IMR-90 (cell line): Measurements from ENCODE around the gene MEDAG.

Experiments
- BHLHE40 ChIP-seq: fragments of 150-350 bp; IDR thresholded peaks from 2 replicates; pipeline ENCODE4 v1.6.1; 2016; ENCODE audit warnings: mild to moderate bottlenecking, low read depth, low read length
- CEBPB ChIP-seq: IDR thresholded peaks from 2 replicates; pipeline ENCODE4 v1.6.1; 2012; ENCODE audit warnings: low read depth, low read length, improper control_type of control experiment
- MXI1 ChIP-seq: IDR thresholded peaks from 2 replicates; pipeline ENCODE4 v1.6.1; 2012; ENCODE audit warnings: low read depth, mild to moderate bottlenecking, low read length, moderate library complexity, borderline replicate concordance
- NFE2L2 ChIP-seq: fragments of 150-350 bp; IDR thresholded peaks from 2 replicates; pipeline ENCODE4 v1.6.1; 2016; ENCODE audit warnings: low read depth, mild to moderate bottlenecking, low read length
- POLR2A ChIP-seq: IDR thresholded peaks from 2 replicates; pipeline ENCODE4 v1.6.1; 2012; ENCODE audit warnings: mild to moderate bottlenecking, low read depth, low read length
- RAD21 ChIP-seq: IDR thresholded peaks from 2 replicates; pipeline ENCODE4 v1.6.1; 2012; ENCODE audit warnings: low read length, improper control_type of control experiment
- RFX5 ChIP-seq: IDR thresholded peaks from 2 replicates; pipeline ENCODE4 v1.8.0; 2012; ENCODE audit warnings: low read depth, mild to moderate bottlenecking, low read length, moderate library complexity
- SMC3 ChIP-seq: fragments of 150-350 bp; IDR thresholded peaks from 2 replicates; pipeline ENCODE4 v1.6.1; 2016; ENCODE audit warnings: low read depth, mild to moderate bottlenecking, antibody characterized with exemption, low read length, moderate library complexity
- TF ChIP-seq, protein P1 (sequence below): conservative IDR thresholded peaks from 2 replicates; pipeline ENCODE4 v1.5.1; 2012; ENCODE audit warnings: mild to moderate bottlenecking, low read depth, low read length, improper control_type of control experiment
- TF ChIP-seq, protein P2 (sequence below): fragments of 150-350 bp; IDR thresholded peaks from 2 replicates; pipeline ENCODE4 v1.6.1; 2016; ENCODE audit warnings: low read depth, mild to moderate bottlenecking, low read length, moderate library complexity, borderline replicate concordance

DNA sequence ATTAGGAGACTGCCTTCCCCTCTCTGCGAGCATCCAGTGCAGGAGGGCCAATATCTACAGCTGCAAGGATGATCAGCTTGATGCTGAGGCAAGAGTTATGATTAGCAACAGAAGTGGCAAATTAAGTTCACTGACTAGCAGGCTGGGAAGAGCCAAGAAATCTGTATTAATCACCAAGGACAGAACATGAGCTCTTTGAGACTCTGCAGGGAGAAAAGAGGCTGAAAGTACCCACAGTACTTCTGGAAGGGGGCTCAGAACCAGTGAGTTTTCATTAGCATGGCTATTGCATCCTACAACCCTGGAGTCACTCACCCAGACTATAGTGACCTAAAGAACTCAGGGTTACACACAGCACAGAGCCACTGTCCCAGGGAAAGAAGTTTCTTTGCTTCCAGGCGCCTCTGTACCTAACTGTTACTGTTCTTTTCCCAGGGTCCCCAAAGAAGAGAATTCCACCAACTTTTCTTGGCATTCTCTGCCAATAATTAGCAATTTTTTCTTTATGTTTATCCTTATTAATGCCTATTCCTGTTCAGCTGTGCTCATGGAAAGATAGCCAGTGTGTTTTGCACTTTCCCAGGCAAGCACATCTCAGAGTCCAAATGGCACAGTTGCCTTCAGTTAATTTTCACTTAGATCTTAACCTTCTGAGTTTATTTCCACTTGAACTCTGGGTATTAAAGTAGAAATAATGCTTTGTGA lies 25.8 kb upstream of the MEDAG start:
- TF ChIP-seq, protein P1, sequence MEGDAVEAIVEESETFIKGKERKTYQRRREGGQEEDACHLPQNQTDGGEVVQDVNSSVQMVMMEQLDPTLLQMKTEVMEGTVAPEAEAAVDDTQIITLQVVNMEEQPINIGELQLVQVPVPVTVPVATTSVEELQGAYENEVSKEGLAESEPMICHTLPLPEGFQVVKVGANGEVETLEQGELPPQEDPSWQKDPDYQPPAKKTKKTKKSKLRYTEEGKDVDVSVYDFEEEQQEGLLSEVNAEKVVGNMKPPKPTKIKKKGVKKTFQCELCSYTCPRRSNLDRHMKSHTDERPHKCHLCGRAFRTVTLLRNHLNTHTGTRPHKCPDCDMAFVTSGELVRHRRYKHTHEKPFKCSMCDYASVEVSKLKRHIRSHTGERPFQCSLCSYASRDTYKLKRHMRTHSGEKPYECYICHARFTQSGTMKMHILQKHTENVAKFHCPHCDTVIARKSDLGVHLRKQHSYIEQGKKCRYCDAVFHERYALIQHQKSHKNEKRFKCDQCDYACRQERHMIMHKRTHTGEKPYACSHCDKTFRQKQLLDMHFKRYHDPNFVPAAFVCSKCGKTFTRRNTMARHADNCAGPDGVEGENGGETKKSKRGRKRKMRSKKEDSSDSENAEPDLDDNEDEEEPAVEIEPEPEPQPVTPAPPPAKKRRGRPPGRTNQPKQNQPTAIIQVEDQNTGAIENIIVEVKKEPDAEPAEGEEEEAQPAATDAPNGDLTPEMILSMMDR = no peak
- TF ChIP-seq RFX5 (no peak), RAD21 (no peak), MXI1 (no peak), POLR2A (no peak), BHLHE40 (no peak), SMC3 (no peak), NFE2L2 (no peak), CEBPB (peak; percentile 18; the same call in 1 of the 2 replicates)
- TF ChIP-seq, protein P2, sequence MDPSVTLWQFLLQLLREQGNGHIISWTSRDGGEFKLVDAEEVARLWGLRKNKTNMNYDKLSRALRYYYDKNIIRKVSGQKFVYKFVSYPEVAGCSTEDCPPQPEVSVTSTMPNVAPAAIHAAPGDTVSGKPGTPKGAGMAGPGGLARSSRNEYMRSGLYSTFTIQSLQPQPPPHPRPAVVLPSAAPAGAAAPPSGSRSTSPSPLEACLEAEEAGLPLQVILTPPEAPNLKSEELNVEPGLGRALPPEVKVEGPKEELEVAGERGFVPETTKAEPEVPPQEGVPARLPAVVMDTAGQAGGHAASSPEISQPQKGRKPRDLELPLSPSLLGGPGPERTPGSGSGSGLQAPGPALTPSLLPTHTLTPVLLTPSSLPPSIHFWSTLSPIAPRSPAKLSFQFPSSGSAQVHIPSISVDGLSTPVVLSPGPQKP = no peak
